H1 (cell line): ENCODE measurements around the gene HK2. TPM values are rescaled to one million over a fixed set of nuclear protein-coding genes. Genes with fewer than 3 reads are reported as not detected.

Experiments used
- CTCF ChIA-PET: fragments of 300-600 bp; sonication (Branson Sonifier 250); formaldehyde crosslinking; loops from one replicate; lab custom pipeline; 2021; ENCODE audit not compliant: partially characterized antibody; lab: Charles Lee
- POLR2A ChIA-PET: fragments of 300-600 bp; sonication (Branson Sonifier 250); formaldehyde crosslinking; loops from one replicate; lab custom pipeline; 2021; ENCODE audit warnings: inconsistent platforms; ENCODE audit not compliant: partially characterized antibody; lab: Charles Lee
- DNase-seq, 2 experiments: peaks; one replicate each; pipeline versions ENCODE4 v3.0.0 to v3.0.0-alpha.2; 2010 to 2022; ENCODE audit warnings: low spot score in 2 of 2, low read depth in 1 of 2, mixed read lengths in 1 of 2
- FAIRE-seq: peaks from 2 replicates; lab custom pipeline; 2011; peaks lifted over from hg19 to GRCh38; lab: Jason Lieb, UNC
- H2AFZ ChIP-seq: 2 replicates; pipeline ENCODE4 v1.8.1; 2012; ENCODE audit warnings: low read length, inconsistent platforms
- H2AK5ac ChIP-seq: 2 replicates; pipeline ENCODE4 v1.6.1; 2013; ENCODE audit warnings: low read depth, low read length
- H2BK120ac ChIP-seq: replicated peaks from 2 replicates; pipeline ENCODE3; 2013; ENCODE audit warnings: low read depth, low read length, inconsistent platforms
- H2BK12ac ChIP-seq: 2 replicates; pipeline ENCODE4 v1.6.1; 2013; ENCODE audit warnings: low read depth, low read length
- H2BK15ac ChIP-seq: 2 replicates; pipeline ENCODE4 v1.6.1; 2013; ENCODE audit warnings: low read length
- H2BK20ac ChIP-seq: 2 replicates; pipeline ENCODE4 v1.6.1; 2013; ENCODE audit warnings: low read length
- H2BK5ac ChIP-seq: 2 replicates; pipeline ENCODE4 v1.6.1; 2013; ENCODE audit warnings: low read depth, low read length
- H3K14ac ChIP-seq: 2 replicates; pipeline ENCODE4 v1.6.1; 2013; ENCODE audit warnings: inconsistent platforms; ENCODE audit not compliant: insufficient read length
- H3K18ac ChIP-seq: 2 replicates; pipeline ENCODE4 v1.6.1; 2013; ENCODE audit warnings: low read length; ENCODE audit errors: extremely low read depth
- H3K23ac ChIP-seq: 2 replicates; pipeline ENCODE4 v1.6.1; 2013; ENCODE audit warnings: inconsistent platforms; ENCODE audit not compliant: insufficient read length
- H3K23me2 ChIP-seq: 2 replicates; pipeline ENCODE4 v1.6.1; 2013; ENCODE audit warnings: low read depth, low read length
- H3K27ac ChIP-seq: 2 replicates; pipeline ENCODE4 v1.6.1; 2011; ENCODE audit warnings: low read depth, low read length, inconsistent platforms
- H3K27me3 ChIP-seq, 4 experiments: replicated peaks in 1 of 4; 1 replicate in 1 of 4; 2 replicates in 3 of 4; pipeline versions ENCODE4 v1.6.1 to v1.8.1; 2011 to 2013; ENCODE audit warnings: low read length in 3 of 4, mild to moderate bottlenecking in 3 of 4, inconsistent platforms in 2 of 4, mixed read lengths in 2 of 4, moderate library complexity in 1 of 4; ENCODE audit not compliant: control insufficient read depth in 3 of 4, insufficient read depth in 3 of 4; ENCODE audit errors: extremely low read depth in 1 of 4
- H3K36me3 ChIP-seq, 4 experiments: 2 replicates each; pipeline versions ENCODE4 v1.6.1 to v1.8.1; 2011 to 2013; ENCODE audit warnings: mild to moderate bottlenecking in 4 of 4, low read length in 3 of 4, moderate library complexity in 2 of 4, control low read depth in 1 of 4, inconsistent platforms in 1 of 4; ENCODE audit not compliant: insufficient read depth in 4 of 4, control insufficient read depth in 2 of 4
- H3K4ac ChIP-seq: replicated peaks from 2 replicates; pipeline ENCODE3; 2013; ENCODE audit warnings: low read length, low read depth, mixed read lengths, inconsistent platforms; ENCODE audit not compliant: insufficient read length
- H3K4me1 ChIP-seq, 4 experiments: replicated peaks in 1 of 4; 1 replicate in 1 of 4; 2 replicates in 3 of 4; pipeline versions ENCODE4 v1.6.1 to v1.8.1; 2011 to 2013; ENCODE audit warnings: low read length in 3 of 4, inconsistent platforms in 2 of 4, mixed read lengths in 1 of 4; ENCODE audit not compliant: insufficient read depth in 4 of 4, control insufficient read depth in 3 of 4
- H3K4me2 ChIP-seq, 2 experiments: 2 replicates each; pipeline versions ENCODE4 v1.6.1 to v1.8.1; 2011 to 2013; ENCODE audit warnings: low read depth in 2 of 2, low read length in 2 of 2, control low read depth in 1 of 2, inconsistent platforms in 1 of 2, mild to moderate bottlenecking in 1 of 2; ENCODE audit not compliant: insufficient read depth in 1 of 2
- H3K4me3 ChIP-seq, 4 experiments: fragments of 200-600, 300-600 bp in 1 of 4; sonication (generic), shearing (Covaris generic), sonication (Bioruptor Twin) in 1 of 4; 2 replicates each; pipeline versions ENCODE4 v1.5.1 to v1.8.1; 2011 to 2016; ENCODE audit warnings: low read length in 4 of 4, low read depth in 3 of 4, control low read depth in 2 of 4, inconsistent platforms in 2 of 4, mild to moderate bottlenecking in 2 of 4, mixed read lengths in 1 of 4, moderate library complexity in 1 of 4; ENCODE audit not compliant: insufficient read depth in 2 of 4; ENCODE audit errors: extremely low read depth in 1 of 4
- H3K56ac ChIP-seq: replicated peaks from 2 replicates; pipeline ENCODE3; 2013; ENCODE audit warnings: low read depth, mild to moderate bottlenecking, mixed read lengths, low read length, inconsistent platforms; ENCODE audit not compliant: insufficient read length
- H3K79me1 ChIP-seq: 2 replicates; pipeline ENCODE4 v1.6.1; 2013; ENCODE audit warnings: low read depth, low read length, control low read depth
- H3K79me2 ChIP-seq, 2 experiments: 2 replicates each; pipeline versions ENCODE4 v1.6.1 to v1.8.1; 2012 to 2013; ENCODE audit warnings: low read length in 2 of 2, mild to moderate bottlenecking in 2 of 2, inconsistent platforms in 1 of 2; ENCODE audit not compliant: insufficient read depth in 2 of 2, control insufficient read depth in 1 of 2
- H3K9ac ChIP-seq, 4 experiments: replicated peaks in 1 of 4; 1 replicate in 1 of 4; 2 replicates in 3 of 4; pipeline versions ENCODE4 v1.6.1 to v1.8.1; 2011 to 2013; ENCODE audit warnings: low read depth in 3 of 4, low read length in 3 of 4, control low read depth in 2 of 4, mild to moderate bottlenecking in 2 of 4, moderate library complexity in 2 of 4, inconsistent platforms in 1 of 4; ENCODE audit errors: extremely low read depth in 1 of 4
- H3K9me3 ChIP-seq, 2 experiments: 2 replicates each; pipeline versions ENCODE4 v1.6.1 to v1.8.1; 2012 to 2013; ENCODE audit warnings: mild to moderate bottlenecking in 2 of 2, moderate library complexity in 2 of 2, control low read depth in 1 of 2, inconsistent platforms in 1 of 2, low read depth in 1 of 2, low read length in 1 of 2, mixed read lengths in 1 of 2; ENCODE audit not compliant: insufficient read depth in 2 of 2
- H4K20me1 ChIP-seq, 2 experiments: replicated peaks in 1 of 2; 2 replicates each; pipeline versions ENCODE3 to v1.8.1; 2011 to 2013; ENCODE audit warnings: inconsistent platforms in 2 of 2, low read length in 2 of 2, mild to moderate bottlenecking in 1 of 2; ENCODE audit not compliant: insufficient read depth in 2 of 2, control insufficient read depth in 1 of 2
- H4K5ac ChIP-seq: 2 replicates; pipeline ENCODE4 v1.6.1; 2013; ENCODE audit warnings: low read length, low read depth, mixed read lengths, inconsistent platforms; ENCODE audit not compliant: insufficient read length
- H4K8ac ChIP-seq: 2 replicates; pipeline ENCODE4 v1.8.0; 2013; ENCODE audit warnings: mild to moderate bottlenecking, moderate library complexity, low read length, inconsistent platforms; ENCODE audit not compliant: insufficient read depth; ENCODE audit errors: extremely low read depth
- H4K91ac ChIP-seq: replicated peaks from 2 replicates; pipeline ENCODE3; 2013; ENCODE audit warnings: low read length, mixed read lengths, inconsistent platforms; ENCODE audit not compliant: insufficient read length
- ASH2L ChIP-seq: fragments of 200-600, 300-600 bp; sonication (generic); IDR thresholded peaks from one replicate; pipeline ENCODE4 v1.7.1; 2017; ENCODE audit warnings: low read length
- ATF2 ChIP-seq: IDR thresholded peaks from 2 replicates; pipeline ENCODE4 v1.6.1; 2012; ENCODE audit warnings: low read length, inconsistent platforms
- BACH1 ChIP-seq: IDR thresholded peaks from 2 replicates; pipeline ENCODE4 v1.6.1; 2012; ENCODE audit warnings: low read length, improper control_type of control experiment
- CREB1 ChIP-seq: IDR thresholded peaks from 2 replicates; pipeline ENCODE4 v1.6.1; 2012; ENCODE audit warnings: inconsistent platforms
- KDM4A ChIP-seq: IDR thresholded peaks from one replicate; pipeline ENCODE4 v1.7.1; 2012; ENCODE audit warnings: low read depth, mild to moderate bottlenecking, moderate library complexity, low read length, inconsistent platforms; ENCODE audit not compliant: severe bottlenecking
- USF2 ChIP-seq: IDR thresholded peaks from 2 replicates; pipeline ENCODE4 v1.6.1; 2011; ENCODE audit warnings: low read length, improper control_type of control experiment
- WGBS, 2 experiments: shearing (Covaris generic) in 1 of 2; methylation state at CpG; one replicate each; pipeline versions ENCODE4 v1.1.6 to v1.1.7; 2013 to 2015; ENCODE audit warnings: low lambda C conversion rate in 2 of 2, mixed read lengths in 2 of 2, inconsistent platforms in 1 of 2, low coverage in 1 of 2, missing lambda C conversion rate in 1 of 2; ENCODE audit not compliant: insufficient replicate concordance in 2 of 2, insufficient coverage in 1 of 2, insufficient read length in 1 of 2; ENCODE audit errors: extremely low coverage in 1 of 2, missing lambda C conversion rate in 1 of 2; 5-methylcytosine and 5-hydroxymethylcytosine counted together
- polyA plus RNA-seq, 7 experiments: library from polyadenylated mRNA; depleted of rRNA in 3 of 7; stranded (reverse) in 5 of 7; unstranded in 2 of 7; fragments of >200 nt in 5 of 7; fragments of 200-250 nt in 2 of 7; gene quantifications; 1 replicate in 5 of 7; 2 replicates in 1 of 7; 4 replicates in 1 of 7; pipeline versions ENCODE4 v1.2.1 to v1.2.3, GENCODE V29; 2011 to 2013; ENCODE audit warnings: missing spikeins in 2 of 7, mixed read lengths in 2 of 7
- total RNA-seq: library from RNA; stranded (reverse); fragmentation: NEBNext Ultra II Directional; extraction: Animal tissue kit (Norgen Biotek cat#: 25700); gene quantifications from 2 replicates; pipeline ENCODE4 v1.2.1, GENCODE V29; 2021

Gene HK2
- total and polyA plus RNA-seq, 2 of the 8 experiments (the other 6 are each of a cell fraction or from before 2014, with no cell fraction given): 22.1 to 61.9 TPM

GRCh38 chr2:74812787-74813590, 20.9 kb upstream of the HK2 start:
- Histone ChIP-seq H3K4ac (no peak overlapping the region), H3K36me3 (no peaks in the 10 kb centered on the region), H4K5ac (no peak overlapping the region), H4K91ac (no peak overlapping the region), H3K9ac (no peak overlapping the region), H3K79me2 (no peaks in the 10 kb centered on the region), H2AK5ac (no peak overlapping the region), H3K27ac (no peak overlapping the region), H2BK120ac (no peak overlapping the region), H3K27me3 (no peaks in the 10 kb centered on the region), H3K4me2 (no peak overlapping the region), H3K14ac (no peak overlapping the region), H2BK15ac (no peak overlapping the region), H2BK5ac (no peak overlapping the region), H3K4me3 (no peak overlapping the region), H3K18ac (no peak overlapping the region), H2BK12ac (no peak overlapping the region), H3K56ac (no peak overlapping the region), H3K79me1 (no peaks in the 10 kb centered on the region), H3K23me2 (no peaks in the 10 kb centered on the region; the same call in 1 of the 2 replicates), H4K20me1 (no peaks in the 10 kb centered on the region), H2AFZ (no peak overlapping the region), H3K4me1 (no peaks in the 10 kb centered on the region), H3K9me3 (no peaks in the 10 kb centered on the region), H4K8ac (no peak overlapping the region), H3K23ac (no peak overlapping the region), H2BK20ac (no peak overlapping the region)
- FAIRE-seq: no peak
- peak in 1 of 2 experiments; percentile 27 for DNase-seq
- 88% methylated on average over 7 of the region's 7 CpGs; no CpG with 5 or more reads in 1 of the 2 experiments for WGBS, 2 experiments
- CTCF ChIA-PET: interaction anchor here (0.6 to 1.5 kb wide), 3 partner anchors 10 to 50 kb away, joined by 3 to 4 read pairs (median 4); no protein-coding TSS in a partner anchor
- POLR2A ChIA-PET: no interaction called here
- TF ChIP-seq ASH2L (no peak), ATF2 (no peak), CREB1 (no peak), KDM4A (no peak), USF2 (no peak), BACH1 (no peak)
